HepG2 (cell line): ENCODE measurements around the gene FCER1G. TPM values are rescaled to one million over a fixed set of nuclear protein-coding genes. Genes with fewer than 3 reads are reported as not detected.

ENCODE experiments used
- CEBPZ ChIP-seq: IDR thresholded peaks from 2 replicates; pipeline ENCODE4 v1.6.1; 2012; ENCODE audit warnings: low read length, improper control_type of control experiment
- CENPX ChIP-seq: sonication (generic); formaldehyde crosslinking; IDR thresholded peaks from 2 replicates; pipeline ENCODE4 v1.9.0; 2021; ENCODE audit warnings: mild to moderate bottlenecking, missing genetic modification reagents, moderate library complexity
- GATAD2A ChIP-seq: IDR thresholded peaks from 2 replicates; pipeline ENCODE4 v1.6.1; 2016
- KDM4B ChIP-seq: sonication (generic); formaldehyde crosslinking; IDR thresholded peaks from 2 replicates; pipeline ENCODE4 v1.4.0; 2020; ENCODE audit warnings: missing genetic modification reagents
- KDM5B ChIP-seq: sonication (generic); formaldehyde crosslinking; IDR thresholded peaks from 2 replicates; pipeline ENCODE4 v1.4.0; 2020; ENCODE audit warnings: missing genetic modification reagents, mild to moderate bottlenecking, borderline replicate concordance
- MAF1 ChIP-seq: sonication (generic); formaldehyde crosslinking; IDR thresholded peaks from 2 replicates; pipeline ENCODE4 v1.5.0; 2020; ENCODE audit warnings: missing genetic modification reagents, borderline replicate concordance
- MAZ ChIP-seq, 2 experiments: sonication (generic) in 1 of 2; formaldehyde crosslinking in 1 of 2; IDR thresholded peaks; 2 replicates each; pipeline versions ENCODE4 v1.5.0 to v1.6.1; 2012 to 2020; ENCODE audit warnings: low read depth in 2 of 2, mild to moderate bottlenecking in 2 of 2, borderline replicate concordance in 1 of 2, improper control_type of control experiment in 1 of 2, low read length in 1 of 2, missing genetic modification reagents in 1 of 2, moderate library complexity in 1 of 2
- MIXL1 ChIP-seq: IDR thresholded peaks from 2 replicates; pipeline ENCODE4 v1.6.1; 2016
- MXD1 ChIP-seq: sonication (generic); formaldehyde crosslinking; IDR thresholded peaks from 2 replicates; pipeline ENCODE4 v1.4.0; 2020; ENCODE audit warnings: mild to moderate bottlenecking, missing genetic modification reagents
- MXI1 ChIP-seq: IDR thresholded peaks from 3 replicates; pipeline ENCODE4 v1.6.1; 2012; ENCODE audit warnings: low read depth, low read length, inconsistent platforms, borderline replicate concordance
- PPARG ChIP-seq: conservative IDR thresholded peaks from 2 replicates; pipeline ENCODE4 v1.6.1; 2016; ENCODE audit warnings: missing biosample characterization, missing genetic modification reagents
- SKI ChIP-seq: fragments of 450-650 bp; IDR thresholded peaks from one replicate; pipeline ENCODE4 v1.6.1; 2018; ENCODE audit warnings: mild to moderate bottlenecking; ENCODE audit not compliant: partially characterized antibody
- SYNCRIP ChIP-seq: fragments of 200-400 bp; formaldehyde crosslinking; IDR thresholded peaks from 2 replicates; pipeline ENCODE4 v1.6.1; 2018; ENCODE audit warnings: mild to moderate bottlenecking, low read depth, low read length; ENCODE audit not compliant: insufficient read depth
- WIZ ChIP-seq: sonication (generic); formaldehyde crosslinking; IDR thresholded peaks from 2 replicates; pipeline ENCODE4 v1.5.1; 2020; ENCODE audit warnings: mild to moderate bottlenecking, missing genetic modification reagents
- ZBTB20 ChIP-seq: sonication (generic); formaldehyde crosslinking; IDR thresholded peaks from 2 replicates; pipeline ENCODE4 v1.8.1; 2023; ENCODE audit warnings: missing genetic modification reagents, low read depth, mild to moderate bottlenecking, borderline replicate concordance
- ZBTB21 ChIP-seq: sonication (generic); formaldehyde crosslinking; IDR thresholded peaks from 2 replicates; pipeline ENCODE4 v1.4.0; 2020; ENCODE audit warnings: missing genetic modification reagents
- ZBTB38 ChIP-seq: sonication (generic); formaldehyde crosslinking; IDR thresholded peaks from 2 replicates; pipeline ENCODE4 v1.5.1; 2020; ENCODE audit warnings: mild to moderate bottlenecking, missing genetic modification reagents
- ZFP62 ChIP-seq: sonication (generic); formaldehyde crosslinking; IDR thresholded peaks from 2 replicates; pipeline ENCODE4 v1.4.0; 2020; ENCODE audit warnings: missing genetic modification reagents
- ZNF251 ChIP-seq: sonication (generic); formaldehyde crosslinking; IDR thresholded peaks from 2 replicates; pipeline ENCODE4 v1.9.0; 2021; ENCODE audit warnings: mild to moderate bottlenecking, missing genetic modification reagents
- ZNF253 ChIP-seq: sonication (generic); formaldehyde crosslinking; IDR thresholded peaks from 2 replicates; pipeline ENCODE4 v1.8.0; 2022; ENCODE audit warnings: mild to moderate bottlenecking, missing genetic modification reagents, borderline replicate concordance
- ZNF329 ChIP-seq: sonication (generic); formaldehyde crosslinking; IDR thresholded peaks from 2 replicates; pipeline ENCODE4 v1.9.0; 2021; ENCODE audit warnings: low read depth, mild to moderate bottlenecking, missing genetic modification reagents
- ZNF547 ChIP-seq: sonication (generic); formaldehyde crosslinking; IDR thresholded peaks from 2 replicates; pipeline ENCODE4 v1.5.1; 2020; ENCODE audit warnings: mild to moderate bottlenecking, missing genetic modification reagents
- ZNF557 ChIP-seq: sonication (generic); formaldehyde crosslinking; IDR thresholded peaks from 2 replicates; pipeline ENCODE4 v1.4.0; 2020; ENCODE audit warnings: missing genetic modification reagents
- ZNF563 ChIP-seq: sonication (generic); formaldehyde crosslinking; IDR thresholded peaks from 2 replicates; pipeline ENCODE4 v1.8.0; 2022; ENCODE audit warnings: mild to moderate bottlenecking, moderate library complexity, missing genetic modification reagents
- ZNF839 ChIP-seq: sonication (generic); formaldehyde crosslinking; IDR thresholded peaks from 2 replicates; pipeline ENCODE4 v1.4.0; 2020; ENCODE audit warnings: missing genetic modification reagents, mild to moderate bottlenecking, borderline replicate concordance
- ZNF891 ChIP-seq: sonication (generic); formaldehyde crosslinking; IDR thresholded peaks from 2 replicates; pipeline ENCODE4 v1.5.0; 2020; ENCODE audit warnings: mild to moderate bottlenecking, missing genetic modification reagents
- ZSCAN21 ChIP-seq: sonication (generic); formaldehyde crosslinking; IDR thresholded peaks from 2 replicates; pipeline ENCODE4 v1.8.0; 2022; ENCODE audit warnings: mild to moderate bottlenecking, missing genetic modification reagents, moderate library complexity, borderline replicate concordance
- polyA plus RNA-seq, 8 experiments: library from polyadenylated mRNA; depleted of rRNA in 3 of 8; stranded (reverse) in 7 of 8; unstranded in 1 of 8; fragments of >200 nt; fragmentation: Illumina TruSeq in 4 of 8; extraction: Trizol in 4 of 8; gene quantifications; 2 replicates each; pipeline versions ENCODE4 v1.2.1 to v1.2.3, GENCODE V29; 2011 to 2016; ENCODE audit warnings: low read depth in 4 of 8, missing spikeins in 1 of 8, mixed read lengths in 1 of 8; ENCODE audit not compliant: insufficient read depth in 1 of 8
- total RNA-seq, 5 experiments: library from RNA; depleted of rRNA; stranded (reverse); fragments of >200 nt; fragmentation: Illumina TruSeq; extraction: Trizol; gene quantifications; 2 replicates each; pipeline ENCODE4 v1.2.3, GENCODE V29; 2016; ENCODE audit warnings: low read depth in 1 of 5

FCER1G gene
- total and polyA plus RNA-seq, 2 of the 13 experiments (the other 11 are each of a cell fraction or from before 2014, with no cell fraction given): 1.3 to 6.4 TPM

- no peak for TF ChIP-seq CEBPZ
- TF ChIP-seq ZBTB20 (CRISPR knock-in tag): peak; percentile 60; the same call in 1 of the 2 replicates
- TF ChIP-seq ZNF839: no peak
- peak; percentile 74 for TF ChIP-seq MIXL1 (CRISPR knock-in tag)
- no peak for TF ChIP-seq ZNF891 (CRISPR knock-in tag)
- no peak for TF ChIP-seq ZNF547 (CRISPR knock-in tag)
- TF ChIP-seq SYNCRIP: no peak
- TF ChIP-seq MAZ (IDR thresholded peaks at IDR 0.05; ENCODE audit: borderline replicate concordance, low read depth, low read length): 0 out of 2 replicates have a peak, but pooled peaks have one; percentile 62
- no peak; the same call in none of the 2 replicates for TF ChIP-seq MAZ (CRISPR knock-in tag; IDR thresholded peaks at IDR 0.05; ENCODE audit: low read depth)
- no peak for TF ChIP-seq ZSCAN21 (CRISPR knock-in tag)
- TF ChIP-seq GATAD2A: peak; percentile 77; the same call in 1 of the 2 replicates
- no peak for TF ChIP-seq WIZ (CRISPR knock-in tag)
- no peak for TF ChIP-seq CENPX
- TF ChIP-seq ZNF329 (CRISPR knock-in tag): 0 out of 2 replicates have a peak, but pooled peaks have one; percentile 5
- TF ChIP-seq ZNF563: no peak
- no peak; the same call in 2 of the 3 replicates for TF ChIP-seq MXI1
- TF ChIP-seq SKI: peak; percentile 31
- peak; percentile 99 for TF ChIP-seq PPARG (CRISPR knock-in tag)
- no peak for TF ChIP-seq MXD1 (CRISPR knock-in tag)
- TF ChIP-seq MAF1: peak; percentile 41; the same call in 1 of the 2 replicates
- no peak; the same call in 1 of the 2 replicates for TF ChIP-seq KDM4B (CRISPR knock-in tag)
- no peak for TF ChIP-seq ZFP62
- no peak for TF ChIP-seq KDM5B (CRISPR knock-in tag)
- no peak for TF ChIP-seq ZNF251 (CRISPR knock-in tag)
- no peak for TF ChIP-seq ZBTB38
- no peak for TF ChIP-seq ZNF253
- no peak for TF ChIP-seq ZBTB21 (CRISPR knock-in tag)
- no peak for TF ChIP-seq ZNF557 (CRISPR knock-in tag)
Measured at GRCh38 chr1:161223805-161224694, 9.0 kb downstream of the FCER1G start (continued).
